Forelimb muscle (tissue), 1 donor: ENCODE measurements around the gene PRKAG3. TPM values are rescaled to one million over a fixed set of nuclear protein-coding genes. Genes with fewer than 3 reads are reported as not detected.

Source experiments
- DNase-seq: peaks from one replicate; pipeline ENCODE4 v3.0.0-alpha.2; 2013; ENCODE audit warnings: low read depth
- polyA plus RNA-seq: library from polyadenylated mRNA; unstranded; fragments of 120-200 nt; gene quantifications from one replicate; pipeline ENCODE4 v1.2.1, GENCODE V29; 2013; ENCODE audit not compliant: insufficient read length

PRKAG3 gene
- polyA plus RNA-seq, 1 donor: 32.9 TPM

- no peak for DNase-seq
These were observed 8.3 kb upstream of the PRKAG3 start for GRCh38 chr2:218839888-218840287.

DNA sequence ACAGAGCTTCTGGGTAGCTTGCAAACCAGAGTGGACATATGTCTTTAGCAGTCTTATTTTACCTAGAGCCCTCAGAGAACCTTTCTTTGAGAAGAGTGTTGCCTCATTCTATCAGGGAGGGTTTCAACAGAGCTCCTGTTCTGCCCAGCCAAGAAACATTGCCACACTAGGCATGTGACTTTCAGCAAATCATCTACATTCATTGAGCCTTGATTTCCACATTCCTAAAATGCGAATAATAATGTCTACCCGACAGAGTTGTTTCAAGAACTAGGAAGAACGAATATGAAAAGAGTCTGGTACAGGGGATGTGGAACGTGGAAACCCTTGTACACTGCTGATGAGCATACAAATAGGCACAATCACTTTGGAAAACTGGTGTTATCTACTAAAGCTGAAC, 7.8 kb upstream of the PRKAG3 start:
- no peak for DNase-seq

- no peak for DNase-seq
These were observed 5.9 kb upstream of the PRKAG3 start for GRCh38 chr2:218837495-218837894.

DNA sequence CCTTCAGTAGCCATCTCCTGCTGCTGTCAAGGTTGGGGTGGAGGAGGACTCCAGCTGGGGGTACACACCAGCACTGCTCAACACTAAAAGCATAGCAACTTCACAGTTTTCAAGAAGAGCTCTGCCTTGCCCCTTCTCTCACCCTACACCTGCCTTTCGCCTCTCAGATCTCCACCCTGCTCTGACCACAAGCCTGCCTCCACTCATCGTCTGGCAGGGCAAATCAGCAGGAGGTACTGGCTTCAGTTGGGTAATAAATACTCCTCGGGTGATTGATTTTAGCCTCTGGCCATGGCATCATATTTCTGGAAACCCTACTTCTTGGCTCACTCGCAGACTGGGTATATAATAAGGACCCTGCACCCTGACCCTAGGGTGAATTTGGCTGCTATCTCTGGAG, 3.1 kb upstream of the PRKAG3 start:
- DNase-seq: no peak

DNA sequence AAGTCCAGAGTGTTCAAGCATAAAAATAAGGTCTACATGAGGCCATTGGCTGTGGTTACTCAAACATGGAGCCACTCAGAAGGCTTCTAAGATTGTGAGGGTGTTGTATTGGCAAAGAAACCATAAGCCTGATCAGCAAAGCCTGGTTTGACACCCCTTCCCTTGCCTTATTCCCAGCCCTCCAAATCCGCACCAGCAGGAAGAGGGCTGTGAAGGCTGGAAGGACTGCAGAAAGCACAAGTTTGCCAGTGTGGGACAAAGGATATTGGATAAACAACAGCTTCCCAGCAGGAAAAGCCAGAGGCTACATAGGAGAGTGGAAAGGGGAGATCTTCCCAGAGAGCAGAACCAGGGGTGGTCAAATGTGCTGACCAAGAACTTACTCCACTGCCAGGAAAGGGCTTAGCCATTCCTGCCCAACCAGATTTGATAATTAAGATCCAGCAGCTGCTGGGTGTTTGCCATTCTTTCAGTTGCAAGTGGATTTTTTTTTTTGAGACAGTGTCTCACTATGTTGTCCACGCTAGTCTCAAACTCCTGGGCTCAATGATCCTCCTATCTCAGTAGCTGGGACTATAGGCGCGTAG, 1.5 kb upstream of the PRKAG3 start:
- DNase-seq: no peak

GRCh38 chr2:218832520-218832919, 917 bp upstream of the PRKAG3 start:
- DNase-seq: no peak

- DNase-seq: no peak
These were observed 478 bp upstream of the PRKAG3 start for GRCh38 chr2:218832081-218832480.

DNA sequence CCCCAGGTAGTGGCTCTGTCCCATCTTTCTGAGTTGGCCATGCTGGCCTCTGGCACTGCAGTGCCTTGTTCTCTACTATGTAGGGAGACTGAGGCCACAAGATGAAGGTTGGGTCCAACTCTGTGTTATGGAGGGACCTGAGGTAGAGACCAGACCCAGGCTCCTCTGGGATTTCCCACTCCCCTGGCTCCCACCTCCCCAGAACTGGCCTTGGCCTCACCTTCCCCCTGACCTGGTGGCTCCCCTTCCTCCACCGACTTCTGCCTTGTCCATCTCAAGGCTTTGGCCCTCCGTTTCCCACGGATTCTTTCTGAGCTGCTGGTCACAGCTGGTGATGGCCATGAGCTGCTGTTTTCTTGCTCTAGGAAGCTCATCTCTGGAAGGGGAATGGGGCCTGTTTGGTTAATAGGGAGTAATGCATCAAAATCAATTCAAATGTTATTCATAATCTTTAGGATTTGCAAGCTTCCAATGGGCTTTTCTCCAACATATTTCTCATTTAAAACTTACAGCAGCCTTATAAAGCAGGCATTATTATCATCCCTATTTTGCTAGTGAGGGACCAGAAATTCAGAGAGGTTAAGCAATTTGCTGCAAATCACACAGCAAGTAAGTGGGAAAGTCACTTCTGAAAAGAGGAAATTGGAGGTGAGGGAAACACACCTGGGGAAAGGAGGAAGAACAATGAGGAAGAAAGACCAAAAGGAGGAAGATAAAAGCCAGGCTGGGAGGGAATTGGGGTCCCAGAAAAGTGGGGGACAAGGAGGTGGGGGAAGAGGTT, 887 bp downstream of the PRKAG3 start:
- DNase-seq: no peak

GRCh38 chr2:218829868-218830451, 1.6 kb downstream of the PRKAG3 start:
- DNase-seq: peak; percentile 43

DNA sequence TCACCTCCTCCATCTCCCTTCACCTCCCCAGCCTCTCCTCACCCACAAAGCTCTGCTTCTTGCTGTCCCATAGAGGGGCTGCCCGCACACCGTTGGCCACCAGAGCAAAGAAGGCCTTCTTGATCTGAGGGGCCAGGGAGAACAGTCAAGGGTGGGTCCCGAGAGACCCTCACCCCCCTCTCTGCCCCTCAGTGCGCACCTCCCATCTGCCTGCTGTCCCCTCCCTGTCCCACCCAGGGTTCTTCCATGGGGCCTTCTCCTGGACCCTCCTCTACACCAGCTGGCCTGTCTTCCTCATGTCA, 3.2 kb downstream of the PRKAG3 start:
- DNase-seq: no peak

DNA sequence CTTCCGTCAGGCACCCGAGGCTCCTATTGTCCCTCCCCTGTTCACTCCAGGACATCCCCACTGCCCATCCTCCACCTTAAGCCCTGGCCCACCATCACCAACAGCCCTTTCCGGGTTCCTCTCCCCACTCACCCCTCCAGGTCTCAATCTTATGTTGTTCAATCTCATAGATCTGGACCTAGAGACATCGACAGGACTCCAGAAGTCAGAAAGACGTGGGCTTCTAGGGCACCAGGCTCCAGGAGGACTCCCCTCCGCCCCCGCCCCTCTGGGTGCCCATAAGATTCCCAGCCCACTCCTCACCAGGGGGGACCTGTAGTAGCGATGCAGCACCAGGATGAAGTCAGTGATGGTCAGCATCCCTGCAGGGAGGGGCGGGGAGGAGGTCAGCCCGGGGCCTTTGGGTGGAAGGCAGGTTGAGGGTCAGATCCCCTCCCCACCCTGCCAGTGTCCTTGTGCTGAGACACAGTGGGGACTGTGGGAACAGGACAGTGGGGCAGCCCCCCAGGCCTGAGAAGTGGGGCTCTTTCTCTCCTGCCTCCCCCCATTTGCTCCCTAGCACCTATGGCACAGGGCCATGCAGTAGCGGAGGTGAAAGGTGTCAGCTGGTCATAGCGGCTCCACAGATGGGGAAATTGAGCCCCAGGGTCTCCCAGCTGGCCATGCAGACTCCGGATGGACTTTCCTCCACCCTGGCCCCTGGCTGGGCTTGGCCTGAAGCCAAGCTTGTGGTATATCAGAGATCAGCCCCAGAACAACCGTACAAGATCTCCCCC, 3.7 kb downstream of the PRKAG3 start:
- no peak for DNase-seq

- DNase-seq: no peak
These were observed 4.8 kb downstream of the PRKAG3 start for GRCh38 chr2:218826791-218827190.

- no peak for DNase-seq
These were observed 7.6 kb downstream of the PRKAG3 start for GRCh38 chr2:218824004-218824403.

DNA sequence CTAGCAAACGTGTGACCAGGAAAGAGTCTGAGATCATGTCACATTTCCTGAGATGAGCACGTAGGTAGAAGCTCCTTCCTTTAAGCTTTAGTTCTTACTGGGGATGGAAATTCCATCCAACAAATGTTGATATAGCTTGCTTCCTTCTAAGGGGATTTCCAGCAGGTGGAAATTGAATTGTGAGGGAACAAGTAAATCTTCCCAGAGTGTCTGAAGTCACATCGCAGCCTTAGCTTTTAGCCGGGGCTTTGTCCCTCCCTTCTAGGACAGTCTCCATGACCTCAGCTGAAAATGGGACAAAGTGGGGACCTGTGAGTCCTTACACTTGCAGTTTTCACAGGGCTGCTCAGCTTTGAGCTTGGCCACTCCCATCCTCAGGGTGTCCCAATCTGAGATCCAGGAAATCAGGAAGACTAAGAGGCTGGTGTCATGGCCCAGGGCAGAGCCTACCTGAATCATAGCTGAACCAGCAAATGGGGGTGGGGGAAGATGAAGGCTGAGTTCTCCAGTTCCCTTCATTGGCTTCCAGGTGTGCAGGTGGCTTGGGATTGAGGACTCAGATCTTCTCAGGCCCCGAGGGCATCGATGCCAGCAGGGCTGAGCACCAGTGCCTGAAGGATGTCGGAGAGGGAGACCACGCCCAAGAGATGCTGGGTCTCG, 8.3 kb downstream of the PRKAG3 start:
- DNase-seq: no peak

- DNase-seq: no peak
These were observed 9.0 kb downstream of the PRKAG3 start for GRCh38 chr2:218822622-218823021.

GRCh38 chr2:218821605-218822211, 9.9 kb downstream of the PRKAG3 start:
- DNase-seq: no peak

DNA sequence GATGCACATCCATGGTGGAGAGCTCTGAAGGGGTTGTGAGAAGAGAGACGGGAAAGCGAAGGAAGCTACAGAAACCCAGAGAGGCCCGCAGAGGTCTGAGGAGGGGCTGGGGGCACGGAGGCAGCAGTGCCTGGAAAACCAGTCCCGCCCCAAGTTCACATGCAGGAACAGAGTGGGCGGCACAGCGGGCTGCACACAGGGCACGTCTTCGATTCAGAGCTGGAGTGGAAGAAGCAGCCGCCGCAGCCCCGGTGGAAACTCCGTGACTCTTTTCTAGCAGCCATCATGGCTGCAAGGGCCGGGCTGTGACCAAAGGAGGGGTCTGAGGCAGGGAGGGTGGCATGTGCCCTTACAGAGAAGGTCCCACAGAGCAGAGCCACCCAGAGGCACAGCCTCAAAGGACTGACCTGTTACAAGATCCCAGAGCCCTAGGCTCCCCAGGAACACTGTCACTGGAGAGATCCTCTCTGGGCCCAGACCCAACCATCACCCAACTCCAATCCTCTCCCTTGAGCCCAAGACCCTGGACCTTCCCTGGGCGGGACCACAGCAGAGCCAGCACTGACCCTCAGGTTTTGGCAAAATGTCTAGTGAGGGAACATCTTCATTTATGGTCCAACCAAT, 10.7 kb downstream of the PRKAG3 start:
- no peak for DNase-seq

DNA sequence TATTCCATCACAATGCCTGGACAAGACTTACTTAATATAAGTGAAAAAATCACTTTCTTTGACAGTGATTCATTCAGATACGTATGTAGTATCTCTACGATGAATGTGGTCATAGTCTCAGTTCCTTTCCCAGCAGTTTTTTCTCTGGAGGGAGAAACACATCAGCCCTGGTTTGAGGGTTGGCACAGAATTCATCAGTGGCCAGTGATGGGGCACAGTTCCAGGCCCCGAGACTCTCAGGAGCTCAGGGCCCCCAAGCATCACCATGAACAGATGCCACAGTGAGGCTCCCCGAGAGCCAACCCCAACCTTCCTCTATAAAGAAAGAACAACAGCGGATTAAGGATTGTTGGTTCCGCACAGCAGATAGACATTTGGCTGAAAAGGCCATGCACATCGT, 12.5 kb downstream of the PRKAG3 start:
- DNase-seq: no peak

- DNase-seq: no peak
These were observed 15.0 kb downstream of the PRKAG3 start for GRCh38 chr2:218816561-218817011.

GRCh38 chr2:218815649-218816048, 16.0 kb downstream of the PRKAG3 start:
- DNase-seq: no peak

GRCh38 chr2:218815244-218815637, 16.4 kb downstream of the PRKAG3 start:
- DNase-seq: no peak
